GM23338 (cell line): ENCODE results near the gene TUBB3. TPM values are rescaled to one million over a fixed set of nuclear protein-coding genes. Genes with fewer than 3 reads are reported as not detected.

Experiments used
- ATAC-seq: fragments of 200-7000 bp; cut with Tn5 transposase; 3 replicates; pipeline ENCODE4 v1.9.1; 2020
- DNase-seq: peaks from one replicate; pipeline ENCODE4 v3.0.0-alpha.2; 2015; ENCODE audit warnings: low spot score
- H2AFZ ChIP-seq: fragments of 200-600 bp; sonication (generic); 2 replicates; pipeline ENCODE4 v1.8.0; 2016; ENCODE audit warnings: antibody characterized with exemption, mild to moderate bottlenecking, moderate library complexity
- H3F3A ChIP-seq: fragments of 200-600 bp; sonication (generic); replicated peaks from 2 replicates; pipeline ENCODE4 v1.8.0; 2017; ENCODE audit warnings: antibody characterized with exemption, mixed run types, low read depth
- H3K27ac ChIP-seq: fragments of 200-600 bp; sonication (generic); 2 replicates; pipeline ENCODE4 v1.6.1; 2016; ENCODE audit warnings: low read depth
- H3K27me3 ChIP-seq: fragments of 200-600 bp; sonication (generic); 2 replicates; pipeline ENCODE4 v1.8.0; 2016; ENCODE audit warnings: mild to moderate bottlenecking, mixed run types, moderate library complexity; ENCODE audit not compliant: insufficient read depth
- H3K36me3 ChIP-seq: fragments of 200-600 bp; sonication (generic); 2 replicates; pipeline ENCODE4 v1.8.0; 2016; ENCODE audit warnings: mild to moderate bottlenecking; ENCODE audit not compliant: insufficient read depth
- H3K4me1 ChIP-seq: fragments of 200-600 bp; sonication (generic); 2 replicates; pipeline ENCODE4 v1.8.0; 2016; ENCODE audit warnings: mild to moderate bottlenecking, moderate library complexity; ENCODE audit not compliant: insufficient read depth
- H3K4me2 ChIP-seq: fragments of 200-600 bp; sonication (generic); 2 replicates; pipeline ENCODE4 v1.7.1; 2017; ENCODE audit warnings: mixed run types
- H3K4me3 ChIP-seq: fragments of 200-600 bp; sonication (generic); 2 replicates; pipeline ENCODE4 v1.6.1; 2016; ENCODE audit warnings: mixed run types
- H3K79me2 ChIP-seq: fragments of 200-600 bp; sonication (generic); replicated peaks from 2 replicates; pipeline ENCODE4 v1.8.0; 2017; ENCODE audit warnings: mild to moderate bottlenecking; ENCODE audit not compliant: insufficient read depth
- H3K9me2 ChIP-seq: fragments of 200-600 bp; sonication (generic); 2 replicates; pipeline ENCODE4 v1.8.0; 2017; ENCODE audit not compliant: insufficient read depth
- H4K20me1 ChIP-seq: fragments of 200-600 bp; sonication (generic); replicated peaks from 2 replicates; pipeline ENCODE4 v1.8.0; 2017; ENCODE audit warnings: mild to moderate bottlenecking; ENCODE audit not compliant: insufficient read depth
- H3K27ac Mint-ChIP-seq: 2 replicates; pipeline ENCODE4 v1.8.0; 2020; ENCODE audit warnings: inconsistent platforms, mild to moderate bottlenecking, moderate library complexity, mixed read lengths
- H3K27me3 Mint-ChIP-seq: 3 replicates; pipeline ENCODE4 v1.8.0; 2022; ENCODE audit warnings: low read depth, mild to moderate bottlenecking, moderate library complexity, mixed read lengths, inconsistent platforms; ENCODE audit not compliant: insufficient read depth, poor library complexity
- H3K36me3 Mint-ChIP-seq: 3 replicates; pipeline ENCODE4 v1.8.0; 2021; ENCODE audit warnings: low read depth, mild to moderate bottlenecking, inconsistent platforms, moderate library complexity, mixed read lengths
- H3K4me1 Mint-ChIP-seq: 3 replicates; pipeline ENCODE4 v1.8.0; 2020; ENCODE audit warnings: mild to moderate bottlenecking, inconsistent platforms, mixed read lengths
- H3K4me3 Mint-ChIP-seq: 3 replicates; pipeline ENCODE4 v1.8.0; 2021; ENCODE audit warnings: moderate library complexity, mild to moderate bottlenecking, inconsistent platforms, mixed read lengths
- H3K9me3 Mint-ChIP-seq: 3 replicates; pipeline ENCODE4 v1.8.0; 2020; ENCODE audit warnings: moderate library complexity, mild to moderate bottlenecking, inconsistent platforms, mixed read lengths
- CREB1 ChIP-seq: fragments of 250-450 bp; sonication (Bioruptor Pico); IDR thresholded peaks from 2 replicates; pipeline ENCODE4 v1.5.0; 2020; ENCODE audit warnings: low read depth, mild to moderate bottlenecking, moderate library complexity
- CTCF ChIP-seq, 2 experiments: fragments of 200-600 bp in 1 of 2; sonication (generic) in 1 of 2; conservative IDR thresholded peaks; 2 replicates each; pipeline versions ENCODE4 v1.5.1 to v1.6.1; 2016 to 2017; ENCODE audit warnings: antibody characterized with exemption in 2 of 2, low read depth in 2 of 2, mild to moderate bottlenecking in 2 of 2, moderate library complexity in 1 of 2
- ETS1 ChIP-seq: IDR thresholded peaks from 2 replicates; pipeline ENCODE4 v1.6.1; 2016; ENCODE audit warnings: antibody characterized with exemption
- EZH2 ChIP-seq: fragments of 200-600 bp; sonication (generic); IDR thresholded peaks from one replicate; pipeline ENCODE4 v1.8.0; 2017; ENCODE audit warnings: antibody characterized with exemption, mild to moderate bottlenecking, low read depth; ENCODE audit not compliant: unreplicated experiment
- EZH2phosphoT487 ChIP-seq: fragments of 200-600 bp; sonication (generic); IDR thresholded peaks from one replicate; pipeline ENCODE4 v1.8.1; 2018; ENCODE audit warnings: antibody characterized with exemption; ENCODE audit not compliant: unreplicated experiment
- JUNB ChIP-seq: IDR thresholded peaks from one replicate; pipeline ENCODE4 v1.6.1; 2016; ENCODE audit warnings: antibody characterized with exemption; ENCODE audit not compliant: unreplicated experiment
- NANOG ChIP-seq: IDR thresholded peaks from 2 replicates; pipeline ENCODE4 v1.6.1; 2016; ENCODE audit warnings: antibody characterized with exemption, borderline replicate concordance
- POLR2AphosphoS5 ChIP-seq: IDR thresholded peaks from 2 replicates; pipeline ENCODE4 v1.6.1; 2016; ENCODE audit warnings: antibody characterized with exemption, low read depth
- REST ChIP-seq: IDR thresholded peaks from one replicate; pipeline ENCODE4 v1.6.1; 2018; ENCODE audit warnings: antibody characterized with exemption; ENCODE audit not compliant: unreplicated experiment
- ZNF114 ChIP-seq: fragments of 250-450 bp; sonication (Bioruptor Pico); IDR thresholded peaks from 2 replicates; pipeline ENCODE4 v1.5.0; 2020; ENCODE audit warnings: mild to moderate bottlenecking, moderate library complexity
- ZNF462 ChIP-seq: fragments of 250-450 bp; sonication (Bioruptor Pico); IDR thresholded peaks from 2 replicates; pipeline ENCODE4 v1.5.0; 2020; ENCODE audit warnings: mild to moderate bottlenecking, moderate library complexity
- polyA plus RNA-seq: library from polyadenylated mRNA; unstranded; fragments of >200 nt; fragmentation: Nextera tagmentation; extraction: Ambion mirVana; gene quantifications from 2 replicates; pipeline ENCODE4 v1.2.1, GENCODE V29; 2016
- total RNA-seq: library from RNA; depleted of rRNA; stranded (reverse); fragments of >200 nt; shearing (Covaris generic); gene quantifications from 2 replicates; pipeline ENCODE4 v1.2.3, GENCODE V29; 2014

Gene TUBB3
- total and polyA plus RNA-seq, 2 experiments from 2014 or later, result 149 to 443 TPM

GRCh38 chr16:89931305-89931896, 8.3 kb downstream of the TUBB3 start:
- Histone ChIP-seq H3K4me3 (no peak overlapping the region), H3K27ac (no peak overlapping the region), H2AFZ (no peak overlapping the region), H3K9me2 (no peaks in the 10 kb centered on the region), H3K36me3 (peaks cover 12% of the 10 kb centered on the region), H3K4me2 (no peak overlapping the region), H3K79me2 (peaks cover 19% of the 10 kb centered on the region), H4K20me1 (peaks cover 20% of the 10 kb centered on the region), H3F3A (peaks cover 13% of the 10 kb centered on the region), H3K27me3 (no peaks in the 10 kb centered on the region), H3K4me1 (no peaks in the 10 kb centered on the region)
- TF ChIP-seq POLR2AphosphoS5, result no peak
- no peak for TF ChIP-seq CTCF (conservative IDR thresholded peaks at IDR 0.05; ENCODE audit: low read depth in 2 of 2)
- TF ChIP-seq ZNF462 (CRISPR knock-in tag), result no peak
- no peak for TF ChIP-seq JUNB
- no peak for TF ChIP-seq NANOG
- no peak for TF ChIP-seq ZNF114 (CRISPR knock-in tag)
- no peak for TF ChIP-seq EZH2
- TF ChIP-seq ETS1, result no peak
- no peak for TF ChIP-seq EZH2phosphoT487
- TF ChIP-seq REST, result no peak
- TF ChIP-seq CREB1 (CRISPR knock-in tag), result no peak
- H3K27me3 Mint-ChIP-seq, result peaks cover 10% of the 10 kb centered on the region
- H3K9me3 Mint-ChIP-seq, result no peaks in the 10 kb centered on the region; the same call in 2 of the 3 replicates
- ATAC-seq (no peak), DNase-seq (no peak)
- peaks cover 37% of the 10 kb centered on the region for H3K36me3 Mint-ChIP-seq
- H3K27ac Mint-ChIP-seq, result no peak overlapping the region
- no peak overlapping the region for H3K4me3 Mint-ChIP-seq
- H3K4me1 Mint-ChIP-seq, result no peaks in the 10 kb centered on the region
